ENCODE data around the gene CPN2. TPM values are rescaled to one million over a fixed set of nuclear protein-coding genes. Genes with fewer than 3 reads are reported as not detected.

CPN2 gene
- total and polyA plus RNA-seq, 2 of the 13 experiments (the other 11 are each of a cell fraction or from before 2014, with no cell fraction given), result 26.7 to 27.7 TPM

- TF ChIP-seq, protein P1, sequence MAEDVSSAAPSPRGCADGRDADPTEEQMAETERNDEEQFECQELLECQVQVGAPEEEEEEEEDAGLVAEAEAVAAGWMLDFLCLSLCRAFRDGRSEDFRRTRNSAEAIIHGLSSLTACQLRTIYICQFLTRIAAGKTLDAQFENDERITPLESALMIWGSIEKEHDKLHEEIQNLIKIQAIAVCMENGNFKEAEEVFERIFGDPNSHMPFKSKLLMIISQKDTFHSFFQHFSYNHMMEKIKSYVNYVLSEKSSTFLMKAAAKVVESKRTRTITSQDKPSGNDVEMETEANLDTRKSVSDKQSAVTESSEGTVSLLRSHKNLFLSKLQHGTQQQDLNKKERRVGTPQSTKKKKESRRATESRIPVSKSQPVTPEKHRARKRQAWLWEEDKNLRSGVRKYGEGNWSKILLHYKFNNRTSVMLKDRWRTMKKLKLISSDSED (CRISPR knock-in tag; IDR thresholded peaks at IDR 0.05), result no peak
- TF ChIP-seq MYNN (CRISPR knock-in tag; IDR thresholded peaks at IDR 0.05; ENCODE audit: low read depth), result no peak
- no peak; the same call in 1 of the 2 replicates for TF ChIP-seq NFKB2 (CRISPR knock-in tag; IDR thresholded peaks at IDR 0.05; ENCODE audit: borderline replicate concordance)
- TF ChIP-seq YY1 (IDR thresholded peaks at IDR 0.05; ENCODE audit: insufficient read depth, insufficient replicate concordance, low read depth, low read length), result no peak
- TF ChIP-seq HMGXB3 (CRISPR knock-in tag; IDR thresholded peaks at IDR 0.05; ENCODE audit: borderline replicate concordance), result peak; percentile 17; the same call in 1 of the 2 replicates
- TF ChIP-seq ZNF12 (CRISPR knock-in tag; IDR thresholded peaks at IDR 0.05), result no peak
- TF ChIP-seq, protein P2, sequence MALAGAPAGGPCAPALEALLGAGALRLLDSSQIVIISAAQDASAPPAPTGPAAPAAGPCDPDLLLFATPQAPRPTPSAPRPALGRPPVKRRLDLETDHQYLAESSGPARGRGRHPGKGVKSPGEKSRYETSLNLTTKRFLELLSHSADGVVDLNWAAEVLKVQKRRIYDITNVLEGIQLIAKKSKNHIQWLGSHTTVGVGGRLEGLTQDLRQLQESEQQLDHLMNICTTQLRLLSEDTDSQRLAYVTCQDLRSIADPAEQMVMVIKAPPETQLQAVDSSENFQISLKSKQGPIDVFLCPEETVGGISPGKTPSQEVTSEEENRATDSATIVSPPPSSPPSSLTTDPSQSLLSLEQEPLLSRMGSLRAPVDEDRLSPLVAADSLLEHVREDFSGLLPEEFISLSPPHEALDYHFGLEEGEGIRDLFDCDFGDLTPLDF (CRISPR knock-in tag; IDR thresholded peaks at IDR 0.05), result no peak
- no peak for TF ChIP-seq U2AF1 (optimal IDR thresholded peaks at IDR 0.05; ENCODE audit: low read depth, low read length)
- TF ChIP-seq DZIP1 (CRISPR knock-in tag; IDR thresholded peaks at IDR 0.05), result no peak
- TF ChIP-seq IRF9 (CRISPR knock-in tag; IDR thresholded peaks at IDR 0.05; ENCODE audit: borderline replicate concordance), result no peak
- no peak for TF ChIP-seq POLR2G (IDR thresholded peaks at IDR 0.05; ENCODE audit: low read depth, low read length)
- no peak for TF ChIP-seq ZNF276 (CRISPR knock-in tag; IDR thresholded peaks at IDR 0.05; ENCODE audit: low read depth)
- TF ChIP-seq MTF1 (CRISPR knock-in tag; IDR thresholded peaks at IDR 0.05), result no peak
Observed at GRCh38 chr3:194315088-194315964, 35.8 kb downstream of the CPN2 start (continued).
